ENCODE measurements around the gene BET1.

- TF ChIP-seq, protein P1, sequence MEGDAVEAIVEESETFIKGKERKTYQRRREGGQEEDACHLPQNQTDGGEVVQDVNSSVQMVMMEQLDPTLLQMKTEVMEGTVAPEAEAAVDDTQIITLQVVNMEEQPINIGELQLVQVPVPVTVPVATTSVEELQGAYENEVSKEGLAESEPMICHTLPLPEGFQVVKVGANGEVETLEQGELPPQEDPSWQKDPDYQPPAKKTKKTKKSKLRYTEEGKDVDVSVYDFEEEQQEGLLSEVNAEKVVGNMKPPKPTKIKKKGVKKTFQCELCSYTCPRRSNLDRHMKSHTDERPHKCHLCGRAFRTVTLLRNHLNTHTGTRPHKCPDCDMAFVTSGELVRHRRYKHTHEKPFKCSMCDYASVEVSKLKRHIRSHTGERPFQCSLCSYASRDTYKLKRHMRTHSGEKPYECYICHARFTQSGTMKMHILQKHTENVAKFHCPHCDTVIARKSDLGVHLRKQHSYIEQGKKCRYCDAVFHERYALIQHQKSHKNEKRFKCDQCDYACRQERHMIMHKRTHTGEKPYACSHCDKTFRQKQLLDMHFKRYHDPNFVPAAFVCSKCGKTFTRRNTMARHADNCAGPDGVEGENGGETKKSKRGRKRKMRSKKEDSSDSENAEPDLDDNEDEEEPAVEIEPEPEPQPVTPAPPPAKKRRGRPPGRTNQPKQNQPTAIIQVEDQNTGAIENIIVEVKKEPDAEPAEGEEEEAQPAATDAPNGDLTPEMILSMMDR (IDR thresholded peaks at IDR 0.05), result no peak
- TF ChIP-seq EZH2 (IDR thresholded peaks at IDR 0.05), result no peak
- TF ChIP-seq EZH2phosphoT487 (IDR thresholded peaks at IDR 0.05), result no peak
Observed at GRCh38 chr7:94043299-94043698, 39.1 kb upstream of the BET1 start.
